Ascending aorta (tissue), 2 donors: Measurements from ENCODE around the gene MAP3K12. TPM values are rescaled to one million over a fixed set of nuclear protein-coding genes. Genes with fewer than 3 reads are reported as not detected.

Source experiments
- DNase-seq, 2 donors: peaks; one replicate each; pipeline ENCODE4 v3.0.0-alpha.2; 2019; ENCODE audit warnings: low spot score in 2 of 2
- H3K27ac ChIP-seq, 2 donors: fragments of 200-600 bp; sonication (generic); one replicate each; pipeline ENCODE4 v1.5.1; 2016 to 2017; ENCODE audit warnings: mild to moderate bottlenecking in 1 of 2
- H3K27me3 ChIP-seq: fragments of 200-600 bp; sonication (generic); one replicate; pipeline ENCODE4 v1.5.1; 2017
- H3K36me3 ChIP-seq, 2 donors: fragments of 200-600 bp; sonication (generic); one replicate each; pipeline ENCODE4 v1.5.1; 2016
- H3K4me1 ChIP-seq, 2 donors: fragments of 200-600 bp; sonication (generic); one replicate each; pipeline ENCODE4 v1.5.1; 2016 to 2017; ENCODE audit warnings: mild to moderate bottlenecking in 1 of 2
- H3K4me3 ChIP-seq, 2 donors: fragments of 200-600 bp; sonication (generic); one replicate each; pipeline ENCODE4 v1.5.1; 2016 to 2017; ENCODE audit warnings: mild to moderate bottlenecking in 1 of 2
- H3K9me3 ChIP-seq, 2 donors: fragments of 200-600 bp; sonication (generic); one replicate each; pipeline ENCODE4 v1.5.1; 2016
- intact Hi-C: fragments of 100-400 bp; cut with DNase I; formaldehyde crosslinking; loops from one replicate; pipeline ENCODE4 v1.15.1; 2023
- total RNA-seq: library from RNA; depleted of rRNA; stranded (reverse); fragments of >200 nt; gene quantifications from one replicate; pipeline ENCODE4 v1.1.0, GENCODE V29; 2016
- TF ChIP-seq, protein P1 (sequence below), 3 experiments: fragments of 200-600 bp in 2 of 3; fragments of 450-650 bp in 1 of 3; sonication (generic) in 2 of 3; IDR thresholded peaks; one replicate each; pipeline ENCODE4 v1.5.1; 2016 to 2019; ENCODE audit warnings: antibody characterized with exemption in 3 of 3, mild to moderate bottlenecking in 1 of 3, moderate library complexity in 1 of 3

Gene MAP3K12
- total RNA-seq, 1 donor from 2014 or later: 20.8 TPM

- intact Hi-C loops: loop anchor here (2.0 to 5.0 kb wide), 2 partner anchors 183 to 457 kb away; partner anchors contain the start of gene AAAS
- Histone ChIP-seq H3K27ac (peak overlapping the region; percentile 94 to 98), H3K27me3 (no peaks in the 10 kb centered on the region), H3K4me3 (no peak overlapping the region), H3K9me3 (no peaks in the 10 kb centered on the region), H3K4me1 (peaks cover 31 to 48% of the 10 kb centered on the region in 2 donors), H3K36me3 (peaks cover 2 to 16% of the 10 kb centered on the region in 2 donors)
- peak in 1 of 2 donors; percentile 63 for DNase-seq
- TF ChIP-seq, protein P1, sequence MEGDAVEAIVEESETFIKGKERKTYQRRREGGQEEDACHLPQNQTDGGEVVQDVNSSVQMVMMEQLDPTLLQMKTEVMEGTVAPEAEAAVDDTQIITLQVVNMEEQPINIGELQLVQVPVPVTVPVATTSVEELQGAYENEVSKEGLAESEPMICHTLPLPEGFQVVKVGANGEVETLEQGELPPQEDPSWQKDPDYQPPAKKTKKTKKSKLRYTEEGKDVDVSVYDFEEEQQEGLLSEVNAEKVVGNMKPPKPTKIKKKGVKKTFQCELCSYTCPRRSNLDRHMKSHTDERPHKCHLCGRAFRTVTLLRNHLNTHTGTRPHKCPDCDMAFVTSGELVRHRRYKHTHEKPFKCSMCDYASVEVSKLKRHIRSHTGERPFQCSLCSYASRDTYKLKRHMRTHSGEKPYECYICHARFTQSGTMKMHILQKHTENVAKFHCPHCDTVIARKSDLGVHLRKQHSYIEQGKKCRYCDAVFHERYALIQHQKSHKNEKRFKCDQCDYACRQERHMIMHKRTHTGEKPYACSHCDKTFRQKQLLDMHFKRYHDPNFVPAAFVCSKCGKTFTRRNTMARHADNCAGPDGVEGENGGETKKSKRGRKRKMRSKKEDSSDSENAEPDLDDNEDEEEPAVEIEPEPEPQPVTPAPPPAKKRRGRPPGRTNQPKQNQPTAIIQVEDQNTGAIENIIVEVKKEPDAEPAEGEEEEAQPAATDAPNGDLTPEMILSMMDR (IDR thresholded peaks at IDR 0.05): no peak
Observed at GRCh38 chr12:53504004-53504920, 5.0 kb upstream of the MAP3K12 start.

GRCh38 chr12:53502983-53503728, 3.9 kb upstream of the MAP3K12 start:
- H3K36me3 ChIP-seq: peaks cover 2 to 16% of the 10 kb centered on the region in 2 donors
- H3K9me3 ChIP-seq: no peaks in the 10 kb centered on the region
- peak overlapping the region in 1 of 2 donors; percentile 69 for H3K4me3 ChIP-seq
- peak overlapping the region; percentile 94 to 98 for H3K27ac ChIP-seq
- no peaks in the 10 kb centered on the region for H3K27me3 ChIP-seq
- DNase-seq: peak in 1 of 2 donors; percentile 61
- TF ChIP-seq, protein P1 (IDR thresholded peaks at IDR 0.05): no peak
- H3K4me1 ChIP-seq: peaks cover 31 to 49% of the 10 kb centered on the region in 2 donors
- intact Hi-C loops: loop anchor here (2.0 to 5.0 kb wide), 2 partner anchors 150 to 456 kb away; no protein-coding TSS in a partner anchor

- Histone ChIP-seq H3K27ac (peak overlapping the region; percentile 94 to 98), H3K4me1 (peaks cover 31 to 48% of the 10 kb centered on the region in 2 donors), H3K36me3 (peaks cover 2 to 12% of the 10 kb centered on the region in 2 donors), H3K9me3 (no peaks in the 10 kb centered on the region), H3K4me3 (peak overlapping the region; percentile 69 to 74), H3K27me3 (no peaks in the 10 kb centered on the region)
- intact Hi-C loops: loop anchor here (2.0 to 5.0 kb wide), 2 partner anchors 150 to 455 kb away; no protein-coding TSS in a partner anchor
- DNase-seq: peak in 1 of 2 donors; percentile 67
- TF ChIP-seq, protein P1 (IDR thresholded peaks at IDR 0.05): no peak
Observed at GRCh38 chr12:53502331-53502730, 3.1 kb upstream of the MAP3K12 start.

- peaks cover 2 to 5% of the 10 kb centered on the region in 2 donors for H3K36me3 ChIP-seq
- intact Hi-C loops: loop anchor here (2.0 to 5.0 kb wide), 4 partner anchors 61 to 454 kb away; partner anchors contain the start of gene PRR13
- no peaks in the 10 kb centered on the region for H3K27me3 ChIP-seq
- H3K4me3 ChIP-seq: peak overlapping the region; percentile 69 to 74
- H3K4me1 ChIP-seq: peaks cover 28 to 44% of the 10 kb centered on the region in 2 donors
- TF ChIP-seq, protein P1 (IDR thresholded peaks at IDR 0.05): no peak
- H3K9me3 ChIP-seq: no peaks in the 10 kb centered on the region
- peak overlapping the region; percentile 94 to 98 for H3K27ac ChIP-seq
- DNase-seq: peak in 1 of 2 donors; percentile 63
Observed at GRCh38 chr12:53501615-53502181, 2.4 kb upstream of the MAP3K12 start.
